ENCODE data around the gene UMAD1.

The UMAD1 gene

GRCh38 chr7:7761340-7761973 is 120.9 kb downstream of the UMAD1 start:
- in situ Hi-C loops (cut with HindIII; ENCODE audit: low sequenced_read_pairs) = no loop called here

GRCh38 chr7:7761974-7762779 is 121.6 kb downstream of the UMAD1 start:
- in situ Hi-C loops (cut with HindIII; ENCODE audit: low sequenced_read_pairs) = no loop called here

GRCh38 chr7:7764520-7765396 is 124.2 kb downstream of the UMAD1 start:
- in situ Hi-C loops (cut with HindIII; ENCODE audit: low sequenced_read_pairs) = no loop called here

- in situ Hi-C loops (cut with HindIII; ENCODE audit: low sequenced_read_pairs) = no loop called here
Observed at GRCh38 chr7:7765422-7765821, 124.9 kb downstream of the UMAD1 start.

GRCh38 chr7:7766671-7767070 is 126.1 kb downstream of the UMAD1 start:
- in situ Hi-C loops (cut with HindIII; ENCODE audit: low sequenced_read_pairs) = no loop called here

- in situ Hi-C loops (cut with HindIII; ENCODE audit: low sequenced_read_pairs) = no loop called here
Observed at GRCh38 chr7:7768977-7769709, 128.6 kb downstream of the UMAD1 start.

- in situ Hi-C loops (cut with HindIII; ENCODE audit: low sequenced_read_pairs) = no loop called here
Observed at GRCh38 chr7:7769710-7770627, 129.4 kb downstream of the UMAD1 start.

- in situ Hi-C loops (cut with HindIII; ENCODE audit: low sequenced_read_pairs) = no loop called here
Observed at GRCh38 chr7:7771452-7771851, 130.9 kb downstream of the UMAD1 start.

GRCh38 chr7:7772397-7772821 is 131.9 kb downstream of the UMAD1 start:
- in situ Hi-C loops (cut with HindIII; ENCODE audit: low sequenced_read_pairs) = no loop called here

GRCh38 chr7:7773334-7774309 is 133.1 kb downstream of the UMAD1 start:
- in situ Hi-C loops (cut with HindIII; ENCODE audit: low sequenced_read_pairs) = no loop called here

- in situ Hi-C loops (cut with HindIII; ENCODE audit: low sequenced_read_pairs) = no loop called here
Observed at GRCh38 chr7:7779888-7780287, 139.3 kb downstream of the UMAD1 start.

- in situ Hi-C loops (cut with HindIII; ENCODE audit: low sequenced_read_pairs) = no loop called here
Observed at GRCh38 chr7:7783001-7783400, 142.4 kb downstream of the UMAD1 start.

- in situ Hi-C loops (cut with HindIII; ENCODE audit: low sequenced_read_pairs) = no loop called here
Observed at GRCh38 chr7:7785344-7785973, 144.9 kb downstream of the UMAD1 start.

GRCh38 chr7:7786595-7786994 is 146.0 kb downstream of the UMAD1 start:
- in situ Hi-C loops (cut with HindIII; ENCODE audit: low sequenced_read_pairs) = no loop called here

- in situ Hi-C loops (cut with HindIII; ENCODE audit: low sequenced_read_pairs) = no loop called here
Observed at GRCh38 chr7:7789551-7789988, 149.0 kb downstream of the UMAD1 start.

- in situ Hi-C loops (cut with HindIII; ENCODE audit: low sequenced_read_pairs) = no loop called here
Observed at GRCh38 chr7:7790041-7790741, 149.6 kb downstream of the UMAD1 start.

- in situ Hi-C loops (cut with HindIII; ENCODE audit: low sequenced_read_pairs) = no loop called here
Observed at GRCh38 chr7:7791523-7791922, 151.0 kb downstream of the UMAD1 start.

Data from endothelial cell of hepatic sinusoid (primary cell).